HepG2 (cell line): ENCODE data around the gene IL9R. TPM values are rescaled to one million over a fixed set of nuclear protein-coding genes. Genes with fewer than 3 reads are reported as not detected.
"Not testable (repeated sequence)": the region's sequence is repeated elsewhere in the genome, so short reads cannot be mapped to it uniquely, and the experiment has no call there.

Experiments used
- ATAC-seq: fragments of 200-7000 bp; cut with Tn5 transposase; 3 replicates; pipeline ENCODE4 v1.9.1; 2020; ENCODE audit warnings: mild to moderate bottlenecking, moderate library complexity
- BruUV-seq: library from RNA; stranded (reverse); fragments of 400-500 nt; replicated peaks from 2 replicates; lab custom pipeline; 2021; lab: Mats Ljungman, UMichigan
- CTCF ChIA-PET: fragments of 300-600 bp; formaldehyde crosslinking; extraction: SDS; loops from one replicate; lab custom pipeline; 2021; ENCODE audit warnings: low total read pairs, inconsistent platforms, low intra/inter-chr PET ratio; lab: Yijun Ruan, JAX
- POLR2A ChIA-PET: fragments of 350-600 bp; sonication (Branson Sonifier 250); formaldehyde crosslinking; loops from one replicate; lab custom pipeline; 2020; ENCODE audit warnings: antibody characterized with exemption, inconsistent platforms; lab: Yijun Ruan, JAX
- DNase-seq: peaks from one replicate; pipeline ENCODE4 v3.0.0-alpha.2; 2015; ENCODE audit warnings: low spot score
- FAIRE-seq: peaks from 3 replicates; lab custom pipeline; 2011; peaks lifted over from hg19 to GRCh38; lab: Jason Lieb, UNC
- H2AFZ ChIP-seq: one replicate; pipeline ENCODE4 v1.6.1; 2011; ENCODE audit warnings: low read length, inconsistent platforms
- H3K27ac ChIP-seq: fragments of 300-600 bp; 3 replicates; pipeline ENCODE4 v1.8.0; 2011; ENCODE audit warnings: mixed run types, mild to moderate bottlenecking, mixed read lengths, low read length, inconsistent platforms; ENCODE audit not compliant: insufficient read depth; ENCODE audit errors: extremely low read length
- H3K27me3 ChIP-seq, 2 experiments: fragments of 200-600 bp in 1 of 2; 2 replicates in 1 of 2; 3 replicates in 1 of 2; pipeline versions ENCODE4 v1.6.0 to v1.8.0; 2011; ENCODE audit warnings: low read length in 2 of 2, mild to moderate bottlenecking in 2 of 2, moderate library complexity in 2 of 2, inconsistent platforms in 1 of 2; ENCODE audit not compliant: insufficient read depth in 2 of 2, control insufficient read depth in 1 of 2
- H3K36me3 ChIP-seq, 2 experiments: fragments of 200-600 bp in 1 of 2; replicated peaks in 1 of 2; 2 replicates in 1 of 2; 3 replicates in 1 of 2; pipeline versions ENCODE4 v1.5.1 to v1.8.0; 2011; ENCODE audit warnings: low read length in 2 of 2, inconsistent platforms in 1 of 2; ENCODE audit not compliant: insufficient read depth in 2 of 2, control insufficient read depth in 1 of 2
- H3K4me1 ChIP-seq: 2 replicates; pipeline ENCODE4 v1.5.1; 2012; ENCODE audit warnings: low read length, inconsistent platforms; ENCODE audit not compliant: insufficient read depth
- H3K4me2 ChIP-seq: 2 replicates; pipeline ENCODE4 v1.6.0; 2011; ENCODE audit warnings: low read depth, low read length, inconsistent platforms
- H3K4me3 ChIP-seq, 3 experiments: fragments of 200-600 bp in 1 of 3; sonication (generic), shearing (Covaris generic) in 1 of 3; replicated peaks in 1 of 3; 2 replicates each; pipeline ENCODE4 v1.5.1; 2011 to 2016; ENCODE audit warnings: low read length in 3 of 3, inconsistent platforms in 2 of 3, low read depth in 2 of 3, mild to moderate bottlenecking in 2 of 3, control low read depth in 1 of 3, mixed read lengths in 1 of 3; ENCODE audit not compliant: insufficient read depth in 1 of 3
- H3K79me2 ChIP-seq: one replicate; pipeline ENCODE4 v1.6.1; 2011; ENCODE audit warnings: low read length, inconsistent platforms; ENCODE audit not compliant: insufficient read depth
- H3K9ac ChIP-seq: 2 replicates; pipeline ENCODE4 v1.6.0; 2011; ENCODE audit warnings: mild to moderate bottlenecking, low read depth, low read length, inconsistent platforms; ENCODE audit not compliant: insufficient read depth
- H3K9me3 ChIP-seq: 2 replicates; pipeline ENCODE4 v1.5.1; 2012; ENCODE audit warnings: mild to moderate bottlenecking, low read length
- H4K20me1 ChIP-seq: 2 replicates; pipeline ENCODE4 v1.6.0; 2011; ENCODE audit warnings: inconsistent platforms, mild to moderate bottlenecking, low read length, moderate library complexity; ENCODE audit not compliant: insufficient read depth
- GABPA ChIP-seq, 2 experiments: IDR thresholded peaks; 2 replicates each; pipeline ENCODE4 v1.6.1; 2011 to 2016; ENCODE audit warnings: low read depth in 2 of 2, low read length in 1 of 2, missing biosample characterization in 1 of 2, missing genetic modification characterization in 1 of 2
- HNF4A ChIP-seq: sonication (generic); formaldehyde crosslinking; IDR thresholded peaks from 2 replicates; pipeline ENCODE4 v1.4.0; 2020; ENCODE audit warnings: missing genetic modification reagents
- UBTF ChIP-seq: sonication (generic); formaldehyde crosslinking; IDR thresholded peaks from 2 replicates; pipeline ENCODE4 v1.4.0; 2020; ENCODE audit warnings: mild to moderate bottlenecking, missing genetic modification reagents
- ZNF574 ChIP-seq: sonication (generic); formaldehyde crosslinking; IDR thresholded peaks from 2 replicates; pipeline ENCODE4 v1.4.0; 2020; ENCODE audit warnings: missing genetic modification reagents
- WGBS: methylation state at CpG from one replicate; pipeline ENCODE4 v1.1.6; 2017; ENCODE audit warnings: low lambda C conversion rate; 5-methylcytosine and 5-hydroxymethylcytosine counted together
- in situ Hi-C: cut with HindIII; loops from 2 replicates; pipeline ENCODE4 v1.10.0; 2017; ENCODE audit warnings: low pct_unique_long_range_greater_than_20kb; ENCODE audit not compliant: extremely low pct_ligation_motif_present
- intact Hi-C: fragments of 100-400 bp; cut with micrococcal nuclease; formaldehyde crosslinking; loops from one replicate; pipeline ENCODE4 v1.10.0; 2022; ENCODE audit not compliant: unreplicated experiment
- polyA plus RNA-seq, 8 experiments: library from polyadenylated mRNA; depleted of rRNA in 3 of 8; stranded (reverse) in 7 of 8; unstranded in 1 of 8; fragments of >200 nt; fragmentation: Illumina TruSeq in 4 of 8; extraction: Trizol in 4 of 8; gene quantifications; 2 replicates each; pipeline versions ENCODE4 v1.2.1 to v1.2.3, GENCODE V29; 2011 to 2016; ENCODE audit warnings: low read depth in 4 of 8, missing spikeins in 1 of 8, mixed read lengths in 1 of 8; ENCODE audit not compliant: insufficient read depth in 1 of 8
- total RNA-seq, 5 experiments: library from RNA; depleted of rRNA; stranded (reverse); fragments of >200 nt; fragmentation: Illumina TruSeq; extraction: Trizol; gene quantifications; 2 replicates each; pipeline ENCODE4 v1.2.3, GENCODE V29; 2016; ENCODE audit warnings: low read depth in 1 of 5
- TF ChIP-seq, protein P1 (sequence below): conservative IDR thresholded peaks from 2 replicates; pipeline ENCODE4 v1.6.1; 2018; ENCODE audit warnings: missing genetic modification reagents
- TF ChIP-seq, protein P2 (sequence below): sonication (generic); formaldehyde crosslinking; IDR thresholded peaks from 2 replicates; pipeline ENCODE4 v1.4.0; 2020; ENCODE audit warnings: missing genetic modification reagents

Gene IL9R
- total and polyA plus RNA-seq, 2 of the 13 experiments (the other 11 are each of a cell fraction or from before 2014, with no cell fraction given): not detected

GRCh38 chrX:155985208-155985607 lies 12.3 kb upstream of the IL9R start:
- no peak overlapping the region for H2AFZ ChIP-seq
- no peaks in the 10 kb centered on the region for H3K36me3 ChIP-seq
- POLR2A ChIA-PET: no interaction called here
- no peak overlapping the region for H3K9ac ChIP-seq
- 0% methylated on average over 2 of the region's 2 CpGs for WGBS
- H3K27ac ChIP-seq: no peak overlapping the region
- CTCF ChIA-PET: no interaction called here
- TF ChIP-seq GABPA (IDR thresholded peaks at IDR 0.05; ENCODE audit: low read depth, low read length) (no peak), GABPA (CRISPR knock-in tag; IDR thresholded peaks at IDR 0.05; ENCODE audit: low read depth) (0 out of 2 replicates have a peak, but pooled peaks have one; percentile 21), ZNF574 (CRISPR knock-in tag) (no peak), HNF4A (CRISPR knock-in tag) (0 out of 2 replicates have a peak, but pooled peaks have one; percentile 5), UBTF (no peak)
- TF ChIP-seq, protein P1, sequence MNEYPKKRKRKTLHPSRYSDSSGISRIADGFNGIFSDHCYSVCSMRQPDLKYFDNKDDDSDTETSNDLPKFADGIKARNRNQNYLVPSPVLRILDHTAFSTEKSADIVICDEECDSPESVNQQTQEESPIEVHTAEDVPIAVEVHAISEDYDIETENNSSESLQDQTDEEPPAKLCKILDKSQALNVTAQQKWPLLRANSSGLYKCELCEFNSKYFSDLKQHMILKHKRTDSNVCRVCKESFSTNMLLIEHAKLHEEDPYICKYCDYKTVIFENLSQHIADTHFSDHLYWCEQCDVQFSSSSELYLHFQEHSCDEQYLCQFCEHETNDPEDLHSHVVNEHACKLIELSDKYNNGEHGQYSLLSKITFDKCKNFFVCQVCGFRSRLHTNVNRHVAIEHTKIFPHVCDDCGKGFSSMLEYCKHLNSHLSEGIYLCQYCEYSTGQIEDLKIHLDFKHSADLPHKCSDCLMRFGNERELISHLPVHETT (CRISPR knock-in tag): no peak
- TF ChIP-seq, protein P2, sequence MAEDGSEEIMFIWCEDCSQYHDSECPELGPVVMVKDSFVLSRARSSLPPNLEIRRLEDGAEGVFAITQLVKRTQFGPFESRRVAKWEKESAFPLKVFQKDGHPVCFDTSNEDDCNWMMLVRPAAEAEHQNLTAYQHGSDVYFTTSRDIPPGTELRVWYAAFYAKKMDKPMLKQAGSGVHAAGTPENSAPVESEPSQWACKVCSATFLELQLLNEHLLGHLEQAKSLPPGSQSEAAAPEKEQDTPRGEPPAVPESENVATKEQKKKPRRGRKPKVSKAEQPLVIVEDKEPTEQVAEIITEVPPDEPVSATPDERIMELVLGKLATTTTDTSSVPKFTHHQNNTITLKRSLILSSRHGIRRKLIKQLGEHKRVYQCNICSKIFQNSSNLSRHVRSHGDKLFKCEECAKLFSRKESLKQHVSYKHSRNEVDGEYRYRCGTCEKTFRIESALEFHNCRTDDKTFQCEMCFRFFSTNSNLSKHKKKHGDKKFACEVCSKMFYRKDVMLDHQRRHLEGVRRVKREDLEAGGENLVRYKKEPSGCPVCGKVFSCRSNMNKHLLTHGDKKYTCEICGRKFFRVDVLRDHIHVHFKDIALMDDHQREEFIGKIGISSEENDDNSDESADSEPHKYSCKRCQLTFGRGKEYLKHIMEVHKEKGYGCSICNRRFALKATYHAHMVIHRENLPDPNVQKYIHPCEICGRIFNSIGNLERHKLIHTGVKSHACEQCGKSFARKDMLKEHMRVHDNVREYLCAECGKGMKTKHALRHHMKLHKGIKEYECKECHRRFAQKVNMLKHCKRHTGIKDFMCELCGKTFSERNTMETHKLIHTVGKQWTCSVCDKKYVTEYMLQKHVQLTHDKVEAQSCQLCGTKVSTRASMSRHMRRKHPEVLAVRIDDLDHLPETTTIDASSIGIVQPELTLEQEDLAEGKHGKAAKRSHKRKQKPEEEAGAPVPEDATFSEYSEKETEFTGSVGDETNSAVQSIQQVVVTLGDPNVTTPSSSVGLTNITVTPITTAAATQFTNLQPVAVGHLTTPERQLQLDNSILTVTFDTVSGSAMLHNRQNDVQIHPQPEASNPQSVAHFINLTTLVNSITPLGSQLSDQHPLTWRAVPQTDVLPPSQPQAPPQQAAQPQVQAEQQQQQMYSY (CRISPR knock-in tag): peak; percentile 61
- DNase-seq (no peak), FAIRE-seq (no peak), ATAC-seq (no peak)
- H3K9me3 ChIP-seq: peaks cover 88% of the 10 kb centered on the region
- in situ Hi-C loops (no loop called here), intact Hi-C loops (no loop called here)
- H4K20me1 ChIP-seq: no peaks in the 10 kb centered on the region
- H3K4me3 ChIP-seq: no peak overlapping the region
- no peaks in the 10 kb centered on the region for H3K79me2 ChIP-seq
- no peaks in the 10 kb centered on the region for H3K27me3 ChIP-seq
- no peak overlapping the region for H3K4me2 ChIP-seq
- H3K4me1 ChIP-seq: peaks cover 11% of the 10 kb centered on the region; the same call in 1 of the 2 replicates
- BruUV-seq: no TSS peak

DNA sequence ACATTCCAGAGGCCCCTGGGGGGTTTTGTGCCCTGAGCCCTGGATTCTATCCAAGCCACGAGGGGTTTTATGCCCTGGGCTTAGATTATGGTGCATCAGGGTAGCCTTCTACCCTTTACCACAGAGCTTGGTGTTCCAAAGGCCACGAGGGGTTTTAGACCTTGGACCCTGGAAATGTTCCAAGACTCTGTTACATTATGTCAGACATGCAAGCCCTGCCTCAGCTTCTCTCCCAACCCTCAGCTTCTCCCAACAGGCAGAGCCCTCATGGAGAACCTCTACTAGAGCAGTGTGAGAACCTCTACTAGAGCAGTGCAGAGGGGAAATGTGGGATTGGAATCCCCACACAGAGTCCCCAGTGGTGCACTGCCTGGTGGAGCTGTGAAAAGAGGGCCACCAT lies 10.5 kb upstream of the IL9R start:
- H4K20me1 ChIP-seq, FAIRE-seq, DNase-seq, H3K27me3 ChIP-seq, H2AFZ ChIP-seq, H3K4me2 ChIP-seq, BruUV-seq, in situ Hi-C loops, H3K27ac ChIP-seq, intact Hi-C loops, ATAC-seq, H3K4me3 ChIP-seq, H3K79me2 ChIP-seq, CTCF ChIA-PET, H3K9ac ChIP-seq, POLR2A ChIA-PET, H3K36me3 ChIP-seq: not testable (repeated sequence)
- H3K4me1 ChIP-seq: peaks cover 17% of the 10 kb centered on the region
- WGBS: 0% methylated on average over 2 of the region's 2 CpGs
- H3K9me3 ChIP-seq: peaks cover 85% of the 10 kb centered on the region
